ENCODE data around the gene IMMT.

GRCh38 chr2:86202336-86202692 lies 7.1 kb upstream of the IMMT start:
- TF ChIP-seq CTCF (IDR thresholded peaks at IDR 0.05): no peak
- no peak for TF ChIP-seq POLR2A (IDR thresholded peaks at IDR 0.05)
